Stimulated activated CD4-positive, alpha-beta T cell treated with anti-CD3 and anti-CD28 coated beads, Interleukin-4, amount 100 ng/mL, for 4 hours (primary cell): Measurements from ENCODE around the gene APLP2.
"Not testable (repeated sequence)": the region's sequence is repeated elsewhere in the genome, so short reads cannot be mapped to it uniquely, and the experiment has no call there.

Experiments used
- DNase-seq, 2 experiments: peaks; one replicate each; pipeline ENCODE4 v3.0.0-alpha.2; 2020

Gene APLP2

DNA sequence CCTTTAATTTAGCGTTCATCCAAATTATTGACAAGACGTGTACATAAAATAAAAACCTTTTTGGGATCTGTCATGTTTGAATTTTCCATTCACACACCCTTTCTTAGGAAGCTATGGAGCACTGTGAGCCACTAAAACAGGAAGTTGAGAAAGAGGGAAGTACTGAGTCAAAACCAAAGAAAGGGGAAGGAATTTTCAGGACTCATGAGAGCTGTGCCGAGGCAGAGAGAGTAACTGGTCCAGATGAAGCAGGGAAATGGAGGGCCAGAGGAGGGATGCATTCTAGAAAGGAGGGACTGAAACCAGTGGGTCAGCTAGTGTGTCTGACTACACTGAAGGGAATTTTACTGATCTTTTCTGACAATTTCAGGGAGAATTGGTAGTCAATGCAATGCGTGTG is 24.9 kb downstream of the APLP2 start:
- DNase-seq = no peak

DNA sequence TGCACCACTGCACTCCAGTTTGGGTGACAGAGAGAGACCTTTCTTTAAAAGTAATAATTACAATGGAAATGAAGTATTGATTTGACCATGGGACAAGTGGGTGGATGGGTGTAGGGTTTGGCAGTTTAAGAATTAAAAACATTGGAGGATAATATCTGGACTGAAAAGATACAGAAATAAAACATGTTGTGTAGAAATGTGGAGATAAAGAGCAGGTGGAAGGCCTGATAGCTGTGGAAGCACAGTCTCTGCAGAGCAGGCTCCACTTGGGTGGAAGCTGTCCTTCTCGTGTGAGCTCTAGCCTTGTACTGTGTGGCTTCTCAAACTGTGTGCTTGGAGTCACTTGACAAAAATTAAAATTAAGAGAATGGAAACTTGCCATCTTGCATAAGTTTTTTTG is 25.6 kb downstream of the APLP2 start:
- no peak for DNase-seq

DNA sequence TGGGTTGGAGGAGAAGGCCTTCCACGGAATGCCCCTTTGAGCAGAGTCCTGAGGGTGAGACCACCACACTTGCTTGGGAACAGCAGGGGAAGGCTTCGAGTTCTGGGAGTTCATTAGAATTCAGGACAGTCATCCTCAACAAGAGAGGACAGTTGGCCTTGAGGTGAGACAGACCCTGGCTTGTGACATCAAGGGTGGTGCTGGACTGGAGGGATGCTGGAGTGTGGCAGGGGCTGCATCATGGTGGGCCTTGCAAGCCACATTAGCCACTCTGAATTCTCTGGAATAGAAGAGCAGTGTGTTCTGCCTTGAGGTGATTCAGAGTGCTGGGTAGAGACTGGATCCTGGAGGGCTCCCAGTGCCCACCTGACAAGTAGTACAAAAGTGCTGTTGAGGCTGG is 26.3 kb downstream of the APLP2 start:
- DNase-seq = no peak

DNA sequence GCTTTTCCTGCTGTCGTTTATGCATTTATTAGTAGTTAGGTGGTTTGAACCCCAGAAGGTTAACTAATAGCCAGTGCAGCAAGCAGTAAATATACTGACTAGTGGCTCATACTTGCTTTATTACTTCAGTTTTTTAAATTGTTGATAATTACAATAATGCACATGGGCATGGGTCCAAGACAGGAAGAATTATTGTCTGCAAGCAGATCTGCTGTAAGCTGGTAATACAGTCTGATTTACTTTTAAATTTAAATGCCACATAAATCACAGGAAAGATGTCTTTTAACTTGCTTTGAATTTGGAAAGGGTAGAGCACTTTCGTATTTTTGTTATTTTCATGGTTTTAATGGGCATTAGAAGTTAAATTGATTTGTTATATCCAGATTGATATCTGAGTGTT is 27.1 kb downstream of the APLP2 start:
- no peak for DNase-seq

DNA sequence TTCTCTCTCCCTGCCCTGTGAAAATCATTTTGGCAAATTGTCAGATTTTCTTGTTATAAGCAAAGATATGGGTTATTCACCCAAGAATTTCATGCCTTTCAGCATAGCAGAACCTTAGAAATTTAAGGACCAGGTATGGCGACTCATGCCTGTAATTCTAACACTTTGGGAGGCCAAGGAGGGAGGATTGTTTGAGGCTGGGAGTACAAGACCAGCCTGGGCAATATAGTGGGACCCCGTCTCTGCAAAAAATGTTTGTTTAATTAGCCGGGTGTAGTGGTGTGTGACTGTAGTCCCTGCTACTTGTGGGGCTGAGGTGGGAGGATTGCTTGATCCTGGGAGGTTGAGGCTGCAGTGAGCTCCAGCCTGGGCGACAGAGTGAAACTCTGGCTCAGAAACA is 27.6 kb downstream of the APLP2 start:
- DNase-seq = no peak

DNA sequence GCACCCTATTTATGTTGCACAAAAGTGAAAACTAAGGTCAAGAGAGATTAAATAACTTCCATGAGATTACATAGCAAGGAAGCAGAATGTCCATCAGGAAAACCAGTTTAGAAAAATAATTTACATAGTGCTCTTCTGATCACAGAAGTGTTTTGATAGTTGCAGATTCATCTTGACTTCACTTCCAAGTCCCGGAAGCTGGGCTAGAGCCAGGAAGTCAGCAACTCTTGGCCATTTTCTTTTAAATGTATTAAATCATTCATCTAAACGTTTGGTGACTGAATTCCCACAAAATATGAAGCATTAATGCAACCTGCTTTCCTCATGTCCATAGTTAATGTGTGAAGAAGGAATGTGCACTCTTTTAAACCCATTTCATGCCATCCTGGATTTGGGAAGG is 29.7 kb downstream of the APLP2 start:
- no peak for DNase-seq

DNA sequence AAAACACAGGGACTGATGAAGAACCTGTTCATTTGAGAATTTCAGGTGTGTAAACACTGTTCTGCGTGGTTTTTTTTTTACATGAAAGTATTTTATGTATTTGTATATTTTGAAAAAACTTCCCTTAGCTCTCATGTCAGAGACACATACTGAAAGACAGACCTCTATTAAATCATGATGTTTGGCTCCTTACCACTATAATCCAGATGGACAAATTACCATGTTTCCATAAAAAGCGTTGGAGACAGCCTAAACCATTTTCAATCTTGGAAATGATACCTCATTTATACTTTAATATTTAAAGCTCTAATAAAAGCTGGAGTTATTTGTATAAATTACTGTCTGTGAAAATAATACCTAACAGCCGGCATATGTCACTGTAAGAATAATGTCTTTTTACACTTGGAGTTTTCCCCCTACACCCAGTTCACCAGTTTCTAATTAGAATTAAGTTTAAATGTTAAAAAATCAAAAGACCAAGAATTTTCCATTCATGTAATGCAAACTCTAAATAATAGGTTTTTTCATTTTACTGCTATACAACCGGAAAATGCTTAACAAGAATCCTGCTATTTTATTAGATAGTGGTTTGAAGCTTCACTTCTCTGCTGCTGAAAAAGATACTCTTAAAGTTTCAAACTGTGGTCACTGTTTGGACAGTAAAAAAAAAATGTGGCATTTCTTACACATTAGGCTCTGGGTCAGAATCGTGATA is 30.8 kb downstream of the APLP2 start:
- no peak for DNase-seq

DNA sequence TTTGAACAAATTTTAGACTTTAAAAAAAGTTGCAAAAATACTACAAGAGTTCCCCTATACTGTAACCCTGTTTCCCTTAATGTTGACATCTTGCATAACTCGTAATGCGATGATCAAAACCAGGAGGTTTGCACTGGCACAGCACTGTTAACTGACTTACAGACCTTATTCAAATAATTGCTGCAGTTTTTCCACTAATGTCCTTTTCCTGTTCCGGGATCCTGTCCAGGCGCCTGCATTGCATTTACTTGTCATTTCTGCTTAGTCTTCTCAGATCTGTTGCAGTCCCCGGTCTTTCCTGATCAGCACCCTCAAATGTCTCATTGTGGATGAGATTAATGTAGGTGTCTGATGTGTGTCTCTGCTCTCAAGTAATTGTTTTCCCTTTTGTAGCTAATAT is 32.0 kb downstream of the APLP2 start:
- DNase-seq = no peak

DNA sequence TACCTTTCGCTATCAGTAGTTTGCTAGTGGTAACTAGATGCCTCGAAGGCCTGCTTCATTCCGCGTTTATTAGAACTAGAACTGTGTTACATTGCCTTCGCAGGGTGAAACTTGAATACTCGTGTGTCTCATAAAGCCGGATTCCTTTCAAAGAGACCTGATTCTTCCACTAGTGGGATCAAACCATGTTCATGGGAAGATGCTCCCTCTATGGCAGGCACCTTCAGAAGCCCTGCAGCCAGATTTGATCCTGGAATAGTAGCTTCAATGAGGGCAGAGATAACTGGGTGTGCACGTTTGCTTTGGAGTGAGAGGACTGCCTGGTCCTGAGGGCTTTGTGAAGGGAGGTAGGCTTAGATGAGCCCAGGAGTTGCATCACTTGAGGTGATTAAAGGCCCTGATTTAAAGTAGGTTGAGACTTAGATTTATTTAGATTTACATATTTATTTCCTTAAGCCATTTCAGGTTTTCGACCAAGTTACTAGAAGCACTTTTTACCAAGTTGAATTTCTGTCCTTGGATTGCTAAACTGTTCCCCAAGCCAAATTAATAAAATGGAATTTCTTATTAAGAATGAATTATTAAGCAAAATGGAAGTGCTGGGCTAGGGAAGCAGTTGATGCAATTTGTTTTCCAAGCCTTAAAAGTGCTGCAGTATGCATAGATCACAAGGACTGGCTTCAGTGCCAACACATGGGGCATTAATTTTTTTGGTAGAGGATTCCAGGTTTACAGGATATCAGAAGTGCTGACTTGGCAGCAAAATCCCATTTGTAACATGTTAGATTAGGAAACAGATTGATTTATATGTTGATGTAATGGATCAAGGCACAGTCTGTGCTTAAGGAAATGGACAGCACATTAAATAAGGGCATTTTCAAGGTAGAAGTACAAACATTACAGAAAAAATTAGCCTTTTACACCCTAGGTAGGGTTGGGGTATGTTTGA is 32.9 kb downstream of the APLP2 start:
- no peak for DNase-seq

DNA sequence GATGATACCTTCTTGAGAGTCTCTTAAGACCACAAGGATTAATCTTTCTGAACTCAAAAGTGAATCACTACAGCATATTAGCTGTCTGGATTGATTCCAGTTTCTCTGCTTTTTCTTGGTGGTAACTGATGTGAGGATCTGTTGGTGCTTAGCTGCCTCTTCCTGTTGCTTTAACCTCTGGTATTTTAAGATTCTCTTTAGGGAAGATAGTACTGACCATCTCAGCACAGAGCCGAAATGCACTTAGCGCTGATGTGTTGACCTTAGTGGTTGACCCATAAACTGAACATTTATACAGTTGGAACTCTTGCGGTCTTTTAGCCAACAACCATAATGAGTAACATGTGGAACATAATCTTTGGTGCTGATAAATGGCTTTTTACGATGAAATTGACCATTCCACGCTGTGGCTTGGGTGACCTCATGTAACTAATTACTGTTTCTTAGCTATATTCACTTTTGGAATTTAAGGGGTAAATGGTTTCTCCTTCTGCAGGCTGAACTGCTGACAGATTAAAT is 33.7 kb downstream of the APLP2 start:
- DNase-seq = no peak

DNA sequence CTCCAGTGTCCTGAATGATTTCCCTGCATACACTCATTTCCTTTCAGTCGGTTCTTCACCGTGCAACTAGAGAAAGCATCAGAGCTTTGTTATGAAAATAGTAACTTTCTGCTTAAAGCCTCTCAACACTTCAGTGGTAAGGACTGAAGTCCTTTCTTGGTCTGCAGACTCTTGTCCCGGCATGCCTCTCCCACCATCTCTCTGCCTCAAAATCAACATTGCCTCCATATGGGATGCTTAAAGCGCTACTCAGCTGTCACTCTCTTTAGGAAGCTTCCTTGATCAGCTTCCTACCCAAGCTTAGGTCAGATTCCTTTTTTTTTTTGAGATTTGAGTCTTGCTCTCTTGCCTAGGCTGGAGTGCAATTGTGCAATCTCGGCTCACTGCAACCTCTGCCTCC is 36.7 kb downstream of the APLP2 start:
- no peak for DNase-seq

DNA sequence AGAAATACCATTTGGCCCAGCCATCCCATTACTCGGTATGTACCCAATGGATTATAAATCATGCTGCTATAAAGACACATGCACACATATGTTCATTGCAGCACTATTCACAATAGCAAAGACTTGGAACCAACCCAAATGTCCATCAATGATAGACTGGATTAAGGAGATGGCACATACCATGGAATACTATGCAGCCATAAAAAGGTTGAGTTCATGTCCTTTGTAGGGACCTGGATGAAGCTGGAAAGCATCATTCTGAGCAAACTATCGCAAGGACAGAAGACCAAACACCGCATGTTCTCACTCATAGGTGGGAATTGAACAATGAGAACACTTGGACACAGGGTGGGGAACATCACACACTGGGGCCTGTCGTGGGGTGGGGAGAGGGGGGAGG is 39.0 kb downstream of the APLP2 start:
- DNase-seq = not testable (repeated sequence)

DNA sequence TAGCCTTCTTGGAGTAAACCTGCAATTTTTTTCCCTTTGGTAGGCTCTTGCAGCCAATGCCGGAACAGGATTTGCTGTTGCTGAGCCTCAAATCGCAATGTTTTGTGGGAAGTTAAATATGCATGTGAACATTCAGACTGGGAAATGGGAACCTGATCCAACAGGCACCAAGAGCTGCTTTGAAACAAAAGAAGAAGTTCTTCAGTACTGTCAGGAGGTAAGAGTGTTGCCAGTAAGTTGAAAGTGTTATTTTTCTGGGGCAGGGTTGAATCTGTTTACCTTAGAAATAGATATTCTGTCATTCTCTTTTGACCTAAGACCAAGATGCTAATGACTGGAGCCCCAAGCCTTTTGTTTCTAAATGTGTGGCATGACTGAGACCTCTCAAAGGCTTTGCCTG is 39.7 kb downstream of the APLP2 start:
- no peak for DNase-seq

DNA sequence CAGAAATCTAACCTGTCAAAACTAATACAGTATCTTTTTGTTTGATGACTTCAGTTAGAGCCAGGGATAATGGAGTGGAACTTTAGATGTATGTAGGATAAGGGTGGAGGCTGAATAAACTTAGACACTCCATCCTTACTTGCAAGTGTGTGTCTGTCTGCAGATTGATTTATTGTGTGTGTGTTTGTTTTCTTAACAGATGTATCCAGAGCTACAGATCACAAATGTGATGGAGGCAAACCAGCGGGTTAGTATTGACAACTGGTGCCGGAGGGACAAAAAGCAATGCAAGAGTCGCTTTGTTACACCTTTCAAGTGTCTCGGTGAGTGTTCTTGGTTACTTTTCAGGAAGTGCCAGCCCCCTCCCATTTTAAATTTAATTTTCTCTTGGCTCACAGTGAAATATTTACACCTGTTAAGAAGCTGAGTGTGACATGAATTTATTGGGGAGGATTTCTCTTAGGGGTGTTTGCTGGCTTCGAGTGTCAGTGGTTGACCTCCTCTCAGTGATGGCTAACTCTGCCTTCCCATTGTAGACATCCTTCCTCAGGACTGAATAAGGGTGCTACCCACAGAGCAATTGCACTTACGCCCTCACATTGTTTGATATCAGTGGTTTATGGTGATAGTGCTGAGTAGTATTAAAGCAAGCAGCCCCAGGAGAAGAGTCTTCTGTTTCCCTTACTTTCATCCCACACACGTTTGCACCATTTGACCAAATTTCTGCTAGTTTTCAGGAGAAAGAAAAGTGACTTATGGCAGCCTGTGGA is 40.8 kb downstream of the APLP2 start:
- DNase-seq = no peak

DNA sequence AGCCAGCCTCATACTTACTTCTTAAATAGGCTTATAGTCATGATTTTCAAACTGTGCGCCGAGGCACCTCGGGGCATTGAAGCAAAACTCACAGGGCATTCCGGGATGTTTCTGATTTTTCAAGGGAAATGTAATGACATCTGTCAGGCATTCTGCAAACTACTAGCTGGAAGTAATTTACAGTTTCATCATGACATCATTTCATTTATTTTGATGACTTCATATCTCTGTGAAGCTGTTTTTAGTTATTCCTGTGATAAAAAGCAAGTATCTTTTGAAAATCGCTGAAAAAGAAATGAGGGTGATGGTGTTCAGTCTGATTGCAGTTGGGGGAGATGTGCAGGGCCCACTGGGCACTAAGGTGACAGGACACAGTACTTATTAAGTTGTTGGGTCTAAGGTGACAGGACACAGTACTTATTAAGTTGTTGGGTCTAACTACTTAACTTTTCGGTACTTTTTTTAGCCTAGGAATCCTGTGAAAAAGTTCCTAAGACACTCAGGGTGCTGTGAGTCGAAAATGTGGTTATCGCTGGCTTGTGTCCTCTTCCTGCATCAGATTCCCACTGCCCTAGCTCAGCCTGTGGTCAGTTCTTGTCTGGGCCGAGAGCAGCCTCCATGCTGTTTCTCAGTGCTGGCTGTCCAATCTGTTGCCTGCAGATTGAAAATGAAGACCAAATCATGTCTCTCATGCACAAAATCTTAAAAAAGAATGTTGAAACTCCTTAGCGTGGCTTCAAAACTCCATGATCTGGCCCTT is 42.6 kb downstream of the APLP2 start:
- DNase-seq = no peak

DNA sequence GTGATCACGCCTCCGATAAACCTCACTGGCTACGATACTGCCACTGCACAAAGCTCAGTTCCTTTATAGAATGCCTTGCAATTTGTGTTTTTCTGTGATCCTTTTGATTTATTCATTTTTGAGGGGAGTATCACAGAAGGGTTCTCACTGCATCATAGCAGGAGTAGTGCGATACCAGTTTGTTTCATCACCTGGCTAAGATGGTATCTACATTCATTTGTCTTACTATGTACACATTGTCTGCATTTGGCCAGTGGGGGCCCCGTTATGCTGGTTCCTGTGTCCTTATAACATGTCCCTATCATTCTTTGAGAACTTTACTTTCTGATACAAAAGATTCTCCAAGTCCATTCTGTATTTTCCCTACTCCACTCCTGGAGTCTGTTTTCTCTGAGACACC is 44.6 kb downstream of the APLP2 start:
- DNase-seq = no peak

DNA sequence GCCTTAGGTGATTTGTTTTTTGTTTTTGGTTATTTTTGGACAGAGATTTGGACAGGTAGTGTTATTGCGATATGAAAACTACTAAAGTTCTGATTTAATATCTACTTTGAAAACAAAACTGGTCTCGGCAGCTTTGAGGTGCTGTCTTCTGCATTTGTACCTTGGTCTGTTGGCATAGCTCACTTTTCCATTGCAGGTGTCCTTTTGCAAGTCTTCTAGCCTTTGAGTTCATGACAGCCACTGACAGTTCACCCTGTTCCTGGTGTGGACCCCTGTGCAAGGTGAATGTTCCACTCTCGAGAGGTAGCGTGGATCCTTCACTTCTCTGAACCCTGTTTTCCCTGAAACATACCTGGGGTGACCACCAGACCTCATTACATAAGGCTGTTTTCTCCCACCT is 45.0 kb downstream of the APLP2 start:
- no peak for DNase-seq

DNA sequence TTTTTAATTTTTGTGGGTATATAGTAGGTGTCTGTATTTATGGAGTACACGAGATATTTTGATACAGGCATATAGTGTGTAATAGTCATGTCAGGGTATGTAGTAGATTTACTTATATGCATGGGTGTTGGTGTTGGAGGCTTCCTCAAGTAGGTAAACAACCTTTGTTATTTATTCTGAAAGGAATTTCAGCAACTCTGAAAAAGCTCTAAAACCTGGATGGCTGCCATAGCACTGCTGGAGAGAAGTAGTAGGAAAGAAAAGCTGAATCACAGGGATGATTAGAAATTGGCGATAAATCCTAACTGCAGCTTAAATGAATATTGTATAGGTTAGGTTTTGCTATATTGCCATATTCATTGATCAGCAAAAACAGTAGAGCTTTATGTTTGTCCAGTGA is 45.5 kb downstream of the APLP2 start:
- DNase-seq = no peak

DNA sequence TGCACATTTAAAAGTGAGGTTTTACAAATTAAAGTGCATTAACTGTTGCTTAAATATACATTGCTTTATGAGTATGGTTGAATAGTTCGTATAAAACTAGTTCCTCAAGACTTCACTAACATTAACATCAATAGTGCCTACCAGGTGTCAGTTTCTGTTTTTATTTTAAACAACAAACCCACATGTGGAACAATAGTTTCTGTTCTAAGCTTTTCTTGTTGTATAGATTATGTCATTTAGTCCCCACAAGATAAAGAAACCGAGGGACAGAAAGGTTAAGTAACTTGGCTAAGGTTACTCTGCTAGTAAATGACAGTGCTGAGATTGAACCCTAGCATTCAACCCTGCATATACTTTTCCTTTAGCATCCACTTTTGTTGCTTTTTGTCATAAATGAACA is 48.5 kb downstream of the APLP2 start:
- no peak for DNase-seq

DNA sequence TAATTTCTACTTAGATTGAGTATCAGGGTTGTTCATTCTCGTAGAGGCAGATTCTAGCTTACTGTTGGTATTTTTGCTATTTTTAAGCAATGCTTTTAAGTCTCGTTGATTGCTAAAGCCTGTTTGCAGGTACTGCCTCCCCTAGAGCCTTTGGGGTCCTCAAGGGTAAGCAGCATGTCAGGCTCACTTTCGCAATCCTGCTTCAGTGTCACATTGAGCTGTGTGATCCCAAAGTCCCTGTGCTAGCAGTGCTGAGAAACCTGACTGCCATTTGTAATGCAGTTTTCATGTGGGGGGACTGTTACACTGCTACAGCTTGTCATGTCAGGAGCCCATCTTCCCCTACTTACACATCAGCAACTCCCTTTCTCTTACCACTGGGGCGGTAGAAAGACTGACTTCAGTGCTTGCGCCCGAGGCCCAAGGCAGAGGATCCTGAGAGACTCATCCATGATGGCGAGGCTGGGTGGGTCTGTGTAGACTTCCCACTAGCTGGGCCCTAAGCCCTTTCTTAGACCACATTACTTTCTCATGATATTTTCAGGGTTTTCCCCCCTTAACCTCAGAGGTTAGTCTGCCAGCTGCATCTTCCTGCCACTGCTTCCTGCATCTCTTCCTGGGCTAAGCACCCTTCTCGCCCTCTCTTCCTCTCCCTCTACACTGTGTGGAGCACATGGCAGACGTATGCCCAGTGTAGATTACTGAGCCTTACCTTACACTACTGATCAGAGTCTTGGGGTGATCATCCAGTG is 49.1 kb downstream of the APLP2 start:
- DNase-seq = peak in 1 of 2 experiments; percentile 10

DNA sequence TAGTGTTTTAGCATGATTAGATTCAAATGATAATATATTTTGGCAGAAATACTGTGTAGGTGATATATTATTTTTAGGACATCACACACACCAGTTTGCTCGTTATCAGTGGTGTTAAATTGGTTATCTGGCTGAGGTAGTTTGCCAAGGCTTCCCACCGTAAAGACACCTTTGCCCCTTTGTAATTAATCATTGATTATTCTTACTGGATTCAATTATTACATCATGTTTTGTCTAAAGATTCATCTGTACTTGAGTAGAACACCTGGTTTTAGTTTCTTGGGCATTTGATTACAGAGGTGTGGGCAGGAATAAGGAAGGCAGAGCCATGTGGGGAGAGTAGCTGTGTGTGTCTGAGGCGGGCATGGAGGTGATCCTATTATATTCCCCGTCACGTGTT is 50.4 kb downstream of the APLP2 start:
- no peak for DNase-seq

DNA sequence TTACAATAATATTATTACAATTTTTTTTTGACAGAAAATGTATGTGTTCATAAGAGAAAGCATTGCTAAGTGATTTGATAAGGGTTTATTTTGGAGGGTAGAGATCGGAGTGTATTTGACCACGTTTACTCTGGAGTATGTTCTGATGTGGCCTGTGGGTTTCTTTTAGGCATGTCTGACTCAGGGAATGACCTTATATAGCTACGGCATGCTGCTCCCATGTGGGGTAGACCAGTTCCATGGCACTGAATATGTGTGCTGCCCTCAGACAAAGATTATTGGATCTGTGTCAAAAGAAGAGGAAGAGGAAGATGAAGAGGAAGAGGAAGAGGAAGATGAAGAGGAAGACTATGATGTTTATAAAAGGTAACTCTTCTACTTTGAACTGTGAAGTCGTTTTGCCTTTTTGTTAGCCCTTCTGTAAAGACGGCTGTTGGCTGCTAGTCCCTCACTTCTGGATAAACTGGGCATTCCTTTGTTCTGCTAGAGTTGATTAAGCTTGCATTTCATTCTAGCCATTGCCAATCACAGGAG is 51.8 kb downstream of the APLP2 start:
- DNase-seq = no peak
